Right renal cortex interstitium (tissue), 3 donors: ENCODE data around the gene TCP10L. TPM values are rescaled to one million over a fixed set of nuclear protein-coding genes. Genes with fewer than 3 reads are reported as not detected.
"Not testable (repeated sequence)": the region's sequence is repeated elsewhere in the genome, so short reads cannot be mapped to it uniquely, and the experiment has no call there.

Source experiments
- DNase-seq, 3 donors: peaks; one replicate each; pipeline ENCODE4 v3.0.0-alpha.2; 2013; ENCODE audit warnings: low read depth in 3 of 3, low spot score in 2 of 3
- polyA plus RNA-seq, 3 donors: library from polyadenylated mRNA; unstranded; fragments of 120-200 nt; gene quantifications; one replicate each; pipeline ENCODE4 v1.2.1, GENCODE V29; 2013; ENCODE audit not compliant: insufficient read length in 3 of 3

The TCP10L gene
- polyA plus RNA-seq, 3 donors = 1.2 to 1.9 (median 1.5) TPM

- DNase-seq = no peak
Measured at GRCh38 chr21:32559006-32559610, 26.2 kb downstream of the TCP10L start.

- no peak for DNase-seq
Measured at GRCh38 chr21:32558106-32558505, 27.2 kb downstream of the TCP10L start.

GRCh38 chr21:32554832-32555638, 30.3 kb downstream of the TCP10L start:
- no peak for DNase-seq

GRCh38 chr21:32549886-32550285, 35.4 kb downstream of the TCP10L start:
- DNase-seq = no peak

- no peak for DNase-seq
Measured at GRCh38 chr21:32549440-32549839, 35.9 kb downstream of the TCP10L start.

GRCh38 chr21:32548978-32549377, 36.3 kb downstream of the TCP10L start:
- no peak for DNase-seq

GRCh38 chr21:32547018-32547417, 38.3 kb downstream of the TCP10L start:
- no peak for DNase-seq

- no peak for DNase-seq
Measured at GRCh38 chr21:32545948-32546441, 39.3 kb downstream of the TCP10L start.

GRCh38 chr21:32544697-32545096, 40.6 kb downstream of the TCP10L start:
- no peak for DNase-seq

GRCh38 chr21:32543975-32544374, 41.3 kb downstream of the TCP10L start:
- DNase-seq = no peak

GRCh38 chr21:32543056-32543455, 42.3 kb downstream of the TCP10L start:
- DNase-seq = not testable (repeated sequence)

GRCh38 chr21:32539378-32539777, 45.9 kb downstream of the TCP10L start:
- no peak for DNase-seq

GRCh38 chr21:32538147-32538792, 47.1 kb downstream of the TCP10L start:
- DNase-seq = no peak

- no peak for DNase-seq
Measured at GRCh38 chr21:32537569-32537881, 47.8 kb downstream of the TCP10L start.

- no peak for DNase-seq
Measured at GRCh38 chr21:32535612-32536011, 49.7 kb downstream of the TCP10L start.

GRCh38 chr21:32534113-32534512, 51.2 kb downstream of the TCP10L start:
- no peak for DNase-seq

- DNase-seq = no peak
Measured at GRCh38 chr21:32533611-32534010, 51.7 kb downstream of the TCP10L start.

- no peak for DNase-seq
Measured at GRCh38 chr21:32533053-32533452, 52.3 kb downstream of the TCP10L start.

GRCh38 chr21:32532636-32533035, 52.7 kb downstream of the TCP10L start:
- DNase-seq = no peak

GRCh38 chr21:32531561-32531960, 53.8 kb downstream of the TCP10L start:
- not testable (repeated sequence) for DNase-seq

GRCh38 chr21:32530809-32531208, 54.5 kb downstream of the TCP10L start:
- DNase-seq = not testable (repeated sequence)

GRCh38 chr21:32529679-32530078, 55.6 kb downstream of the TCP10L start:
- DNase-seq = no peak
